NOMO-1 treated with DMSO at 0.1 percent for 48 hours (cell line): Measurements from ENCODE around the gene FOXO3.

ENCODE experiments used
- DNase-seq: peaks from one replicate; lab custom pipeline; 2025; ENCODE audit not compliant: unreplicated experiment; lab: John Stamatoyannopoulos, UW

The FOXO3 gene

GRCh38 chr6:108732091-108732870 is 171.6 kb downstream of the FOXO3 start:
- no peak for DNase-seq

GRCh38 chr6:108733051-108733450 is 172.3 kb downstream of the FOXO3 start:
- DNase-seq: no peak

DNA sequence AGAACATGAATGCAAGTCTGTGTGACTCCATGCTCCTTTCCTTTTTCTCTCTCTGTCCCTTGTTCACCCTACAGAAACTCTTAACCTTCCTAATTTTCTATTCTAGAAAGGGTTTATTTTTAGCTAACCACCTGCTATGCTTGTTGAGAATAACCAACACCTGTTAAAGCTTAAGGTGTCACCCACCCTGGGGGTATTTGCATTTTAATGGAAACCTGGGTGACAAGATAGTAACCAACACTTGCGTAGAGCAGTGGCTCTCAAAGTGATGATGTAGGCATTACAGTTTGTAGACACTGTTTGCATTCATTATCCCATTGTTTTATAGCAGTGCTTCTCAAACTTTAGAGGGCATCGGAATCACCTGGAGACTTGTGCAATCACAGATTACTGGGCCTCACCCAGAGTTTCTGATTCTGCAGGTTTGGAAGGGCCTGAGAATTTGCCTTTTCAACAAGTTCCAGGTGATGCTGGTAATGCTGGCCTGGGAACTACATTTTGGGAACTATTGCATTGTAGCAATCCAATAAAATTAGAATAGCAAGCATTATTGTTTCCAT is 173.1 kb downstream of the FOXO3 start:
- no peak for DNase-seq
